SW480 (cell line): Measurements from ENCODE around the gene PYGO2.
A peak's percentile ranks its signal among the peaks of the same experiment; 100 is the strongest.

Source experiments
- DNase-seq: peaks from one replicate; pipeline ENCODE4 v3.0.0-alpha.2; 2016; ENCODE audit warnings: low spot score

PYGO2 gene

GRCh38 chr1:154961207-154962155 lies at the start of gene PYGO2:
Gene PYGO2 (minus strand): TSS chr1:154961782. CDS start chr1:154961576, 206 bp downstream.
- peak; percentile 68 for DNase-seq

DNA sequence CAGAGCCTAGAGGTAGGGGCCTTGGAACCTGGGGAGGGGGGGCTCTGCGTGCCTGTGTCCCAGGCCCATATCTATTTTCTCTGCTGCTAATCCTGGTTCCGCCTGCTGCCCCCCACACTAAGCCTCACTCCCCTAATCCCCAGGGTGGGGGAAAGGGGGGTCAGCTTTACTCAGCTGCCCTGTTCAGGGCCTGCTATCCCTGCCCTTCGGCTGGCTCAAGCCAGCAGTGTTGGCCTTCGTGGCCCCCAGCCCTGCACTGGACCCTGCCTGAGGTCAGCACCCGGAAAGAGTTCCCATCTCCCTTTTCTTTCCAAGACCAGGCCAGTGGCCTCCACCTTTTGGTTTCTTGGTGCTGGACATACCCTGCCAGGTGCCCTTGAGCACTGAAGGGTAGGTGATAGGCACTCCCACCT lies 49.4 kb upstream of the PYGO2 start:
- no peak for DNase-seq

- DNase-seq = no peak
Measured at GRCh38 chr1:155010211-155010918, 48.8 kb upstream of the PYGO2 start.

GRCh38 chr1:155009742-155010141 lies 48.2 kb upstream of the PYGO2 start:
- DNase-seq = no peak

GRCh38 chr1:155009221-155009711 lies 47.7 kb upstream of the PYGO2 start:
- no peak for DNase-seq

- DNase-seq = no peak
Measured at GRCh38 chr1:155008015-155008941, 46.7 kb upstream of the PYGO2 start.

- DNase-seq = no peak
Measured at GRCh38 chr1:155007251-155007828, 45.8 kb upstream of the PYGO2 start.

DNA sequence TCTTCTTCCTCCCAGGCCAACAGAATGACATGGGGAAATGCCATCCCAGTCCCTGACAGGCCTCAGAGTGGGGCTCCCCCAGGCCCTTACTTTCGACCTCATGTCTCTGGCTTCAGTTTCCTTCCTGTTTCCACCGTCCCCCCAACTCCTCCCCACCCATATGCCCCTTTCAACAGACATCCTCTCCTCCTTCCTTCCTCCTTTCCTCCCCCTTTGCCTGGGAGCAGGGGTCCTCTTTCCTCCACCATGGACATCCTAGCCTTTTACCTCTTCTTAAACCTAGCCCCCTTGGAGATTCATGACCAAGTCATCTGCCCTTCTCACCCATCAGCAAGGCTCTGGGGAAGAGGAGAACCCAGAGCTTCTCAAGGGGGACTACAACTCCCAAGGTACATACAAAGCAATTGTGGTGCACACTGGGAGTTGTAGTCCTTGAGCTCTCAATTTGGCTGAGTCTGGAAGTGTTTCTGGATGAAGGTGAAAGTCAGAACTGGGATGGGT lies 45.1 kb upstream of the PYGO2 start:
- peak; percentile 41 for DNase-seq

- DNase-seq = no peak
Measured at GRCh38 chr1:155005076-155006011, 43.8 kb upstream of the PYGO2 start.

- no peak for DNase-seq
Measured at GRCh38 chr1:155004352-155005075, 42.9 kb upstream of the PYGO2 start.

DNA sequence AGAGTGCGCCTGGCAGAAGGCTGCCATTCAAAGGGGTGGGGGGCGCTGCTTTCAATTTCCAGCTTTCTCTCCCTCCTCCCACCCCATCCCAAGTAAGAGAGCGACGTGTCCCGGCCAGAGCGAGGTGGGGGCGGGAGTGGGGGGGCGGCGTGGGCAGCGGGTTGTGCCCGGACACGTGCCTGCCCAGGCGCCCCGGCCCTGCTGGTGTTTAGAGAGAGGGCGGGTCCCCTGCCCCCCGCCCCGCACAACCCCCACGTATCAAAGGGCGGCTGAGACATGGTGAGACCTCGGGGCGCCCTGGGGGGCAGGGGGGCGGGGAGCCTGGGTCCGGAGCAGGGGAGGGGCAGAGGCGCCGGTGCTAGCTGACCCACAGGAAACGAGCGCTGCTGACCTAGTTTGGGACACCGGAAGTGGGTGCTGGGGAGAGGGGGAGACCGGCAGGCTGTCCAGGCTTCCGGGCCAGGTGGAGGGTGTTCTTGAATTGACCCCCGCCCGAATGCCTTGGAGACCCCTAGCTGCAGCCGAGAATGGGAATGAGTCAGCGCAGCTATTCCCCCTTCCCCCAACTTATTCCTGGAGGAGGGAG lies 42.3 kb upstream of the PYGO2 start:
- peak; percentile 49 for DNase-seq

DNA sequence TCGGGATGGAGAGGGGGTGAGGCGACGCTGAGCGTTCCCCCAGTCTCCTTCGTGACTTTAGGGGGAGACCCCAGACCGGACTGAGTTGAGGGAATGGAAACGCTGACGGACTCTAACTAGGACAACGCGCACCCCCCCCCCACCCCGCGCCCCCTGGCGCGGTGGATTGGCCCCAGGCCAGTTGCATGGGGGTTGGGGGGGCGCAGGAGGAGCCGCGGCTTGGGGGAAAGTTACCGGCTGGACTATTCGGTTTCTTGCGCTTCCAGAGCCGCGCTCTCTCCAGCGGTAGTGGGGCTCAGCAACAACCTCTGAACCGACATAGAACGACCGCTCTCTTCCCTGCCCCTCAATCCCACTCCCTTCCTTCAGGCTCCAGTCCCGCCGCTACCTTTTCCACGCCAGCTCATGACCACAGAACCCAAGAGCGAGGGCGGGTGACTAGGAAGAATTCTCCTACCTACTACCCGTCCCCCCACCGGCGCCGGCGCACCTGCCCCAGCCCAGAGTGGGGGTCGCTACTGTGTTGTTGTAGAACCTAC lies 41.7 kb upstream of the PYGO2 start:
- DNase-seq = peak; percentile 50

DNA sequence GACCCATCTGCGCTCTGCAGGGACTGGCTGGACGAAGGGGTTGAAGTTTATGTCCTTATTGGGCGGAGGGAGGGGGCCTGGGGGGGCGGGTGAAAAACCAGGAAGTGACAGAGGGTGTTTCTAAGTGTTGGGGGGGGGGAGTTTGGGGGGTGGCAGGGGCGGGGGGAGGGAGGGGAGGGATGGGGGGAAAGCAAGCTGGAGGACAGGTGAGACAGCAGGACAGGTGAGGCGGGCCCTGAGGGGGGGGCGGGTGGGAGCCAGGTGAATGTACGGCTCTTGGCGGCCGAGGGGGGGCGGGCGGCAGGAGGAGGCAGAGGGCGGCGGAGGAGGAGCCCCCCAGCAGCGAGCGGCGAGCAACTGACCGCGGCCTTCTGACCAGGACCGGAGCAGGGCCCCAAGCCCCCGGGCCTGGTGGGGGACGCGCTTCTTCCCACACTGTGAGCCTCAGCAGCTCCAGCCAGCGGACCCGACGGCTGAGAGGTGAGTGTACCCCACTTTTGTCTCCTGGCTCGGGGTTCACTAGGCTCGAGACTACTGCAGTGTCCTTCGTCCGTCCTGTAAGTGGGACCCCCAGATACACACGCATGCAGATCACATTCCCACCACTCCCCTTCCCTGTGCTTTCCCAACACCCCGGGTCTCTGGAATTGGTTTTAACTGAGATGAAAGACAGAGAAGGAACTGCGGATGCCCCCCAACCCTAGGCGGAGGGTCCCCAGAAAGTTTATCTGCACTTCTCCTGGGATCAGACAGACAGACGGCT lies 41.1 kb upstream of the PYGO2 start, which contains the start of gene ZBTB7B:
Gene ZBTB7B (plus strand): TSS at position 339 of the 763 bp plus-strand sequence. CDS start 11,859 bp downstream, outside the sequence.
- no peak for DNase-seq

GRCh38 chr1:155001675-155002463 lies 40.3 kb upstream of the PYGO2 start:
- peak; percentile 99 for DNase-seq

DNA sequence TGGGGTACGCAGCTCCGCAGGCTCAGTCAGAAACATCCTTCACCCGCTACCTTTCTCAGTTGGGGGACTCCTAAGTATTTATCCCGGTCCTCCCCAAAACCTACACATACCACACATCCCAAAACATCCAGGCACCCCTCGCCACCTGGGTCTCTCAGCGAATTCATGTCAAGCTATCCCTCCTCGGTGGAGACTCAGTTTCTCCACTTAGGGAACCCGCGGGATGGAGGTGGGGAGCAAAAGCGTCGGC lies 39.8 kb upstream of the PYGO2 start:
- no peak for DNase-seq

DNA sequence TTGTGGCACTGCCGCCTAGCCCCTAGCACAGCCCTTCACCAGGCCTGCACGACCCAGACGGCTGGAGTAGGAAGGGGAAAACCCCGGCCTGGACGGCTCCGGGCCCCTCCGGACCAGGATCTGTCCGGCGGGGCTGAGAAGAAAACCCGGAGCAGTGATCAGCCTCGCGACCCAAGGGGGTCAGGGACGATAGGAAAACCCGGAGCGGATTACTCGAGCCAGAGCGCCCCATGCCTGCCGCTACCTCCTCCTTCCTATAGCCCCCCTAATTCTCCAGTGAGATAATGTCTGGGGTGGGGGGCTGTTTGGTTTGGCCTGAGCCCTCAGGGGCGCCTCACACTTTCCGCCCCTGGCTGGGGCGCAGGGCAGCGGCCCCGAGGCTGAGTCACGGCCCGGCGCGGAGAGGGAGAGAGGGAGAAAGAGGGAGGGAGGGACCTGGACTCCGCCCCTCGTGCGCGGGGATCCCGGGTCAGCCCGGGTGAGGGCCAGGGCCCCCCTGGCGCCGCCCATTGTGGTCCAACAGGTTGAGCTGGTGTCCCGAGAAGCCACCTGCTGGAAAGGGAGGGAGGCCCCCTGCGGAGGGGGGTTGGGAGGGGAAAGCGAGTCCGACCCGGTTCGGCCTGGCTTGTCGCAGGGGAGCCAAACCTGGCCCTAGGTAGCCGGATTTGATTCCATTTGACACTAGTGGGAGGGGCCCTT lies 39.3 kb upstream of the PYGO2 start:
- DNase-seq = peak; percentile 91

DNA sequence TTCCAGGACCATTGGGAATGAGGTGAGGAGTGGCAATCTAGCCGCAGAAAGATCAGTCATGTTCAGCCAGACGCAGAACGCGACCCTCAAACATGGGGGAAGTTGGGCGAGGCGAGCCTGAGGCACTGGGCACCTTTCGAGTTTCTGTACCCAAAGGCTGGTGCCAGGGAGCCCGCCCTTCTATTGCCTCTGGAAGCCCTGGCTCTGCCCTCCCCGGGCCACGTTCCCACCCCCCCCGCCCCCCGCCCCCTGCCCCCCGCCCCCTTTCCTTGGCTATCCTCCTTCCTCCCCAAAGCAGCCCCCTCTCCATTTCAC lies 38.8 kb upstream of the PYGO2 start:
- no peak for DNase-seq
